Stimulated activated naive CD4-positive, alpha-beta T cell (primary cell): ENCODE measurements around the gene TENM4.

Experiments used
- DNase-seq, 6 experiments: peaks; one replicate each; lab custom pipeline; 2025; lab: John Stamatoyannopoulos, UW

Gene TENM4

GRCh38 chr11:79440571-79441460, at the start of gene TENM4:
Gene TENM4 (minus strand): TSS chr11:79441030. CDS start chr11:79069944, 371,086 bp downstream.
- no peak for DNase-seq

GRCh38 chr11:79488286-79488685, 47.5 kb upstream of the TENM4 start:
- no peak for DNase-seq

- DNase-seq = no peak
Observed at GRCh38 chr11:79487412-79487811, 46.6 kb upstream of the TENM4 start.

GRCh38 chr11:79486242-79486984, 45.6 kb upstream of the TENM4 start:
- DNase-seq = no peak

- DNase-seq = no peak
Observed at GRCh38 chr11:79485694-79486093, 44.9 kb upstream of the TENM4 start.

GRCh38 chr11:79484872-79485271, 44.0 kb upstream of the TENM4 start:
- no peak for DNase-seq

GRCh38 chr11:79482800-79483199, 42.0 kb upstream of the TENM4 start:
- DNase-seq = no peak

- no peak for DNase-seq
Observed at GRCh38 chr11:79481795-79482194, 41.0 kb upstream of the TENM4 start.

GRCh38 chr11:79480864-79481263, 40.0 kb upstream of the TENM4 start:
- no peak for DNase-seq

- no peak for DNase-seq
Observed at GRCh38 chr11:79472819-79473529, 32.1 kb upstream of the TENM4 start.

GRCh38 chr11:79471071-79471844, 30.4 kb upstream of the TENM4 start:
- DNase-seq = no peak

- no peak for DNase-seq
Observed at GRCh38 chr11:79470161-79470560, 29.3 kb upstream of the TENM4 start.

GRCh38 chr11:79467761-79468160, 26.9 kb upstream of the TENM4 start:
- DNase-seq = no peak

- no peak for DNase-seq
Observed at GRCh38 chr11:79466411-79466810, 25.6 kb upstream of the TENM4 start.

- no peak for DNase-seq
Observed at GRCh38 chr11:79465160-79465559, 24.3 kb upstream of the TENM4 start.

- no peak for DNase-seq
Observed at GRCh38 chr11:79461666-79462645, 21.1 kb upstream of the TENM4 start.

GRCh38 chr11:79461144-79461543, 20.3 kb upstream of the TENM4 start:
- DNase-seq = no peak

GRCh38 chr11:79458709-79459108, 17.9 kb upstream of the TENM4 start:
- DNase-seq = no peak

- DNase-seq = no peak
Observed at GRCh38 chr11:79456501-79456900, 15.7 kb upstream of the TENM4 start.

- DNase-seq = no peak
Observed at GRCh38 chr11:79453617-79454016, 12.8 kb upstream of the TENM4 start.

GRCh38 chr11:79449040-79449439, 8.2 kb upstream of the TENM4 start:
- no peak for DNase-seq
